ENCODE data around the gene THOP1. TPM values are rescaled to one million over a fixed set of nuclear protein-coding genes. Genes with fewer than 3 reads are reported as not detected.

THOP1 gene
- total RNA-seq = 60.9 TPM
- long read RNA-seq, full-length matches to known transcripts = 116 of 148 reads
- long read RNA-seq, partial matches to known transcripts = 12 of 148 reads
- long read RNA-seq, other reads (novel, unspliced or antisense) = 20 of 148 reads

- Histone ChIP-seq H3K27me3 (ENCODE audit: low read depth) (no peaks in the 10 kb centered on the region), H3K27ac (replicated peaks) (peak within 1 kb of the TSS; percentile 81), H3K9me3 (replicated peaks) (no peaks in the 10 kb centered on the region), H3K4me3 (peak within 1 kb of the TSS; percentile 93), H3K4me1 (peaks cover 61% of the 10 kb centered on the region), H3K36me3 (peaks cover 2% of the 10 kb centered on the region)
- DNase-seq = peak; percentile 99
- intact Hi-C loops (cut with micrococcal nuclease) = no loop called here
- TF ChIP-seq, protein P1, sequence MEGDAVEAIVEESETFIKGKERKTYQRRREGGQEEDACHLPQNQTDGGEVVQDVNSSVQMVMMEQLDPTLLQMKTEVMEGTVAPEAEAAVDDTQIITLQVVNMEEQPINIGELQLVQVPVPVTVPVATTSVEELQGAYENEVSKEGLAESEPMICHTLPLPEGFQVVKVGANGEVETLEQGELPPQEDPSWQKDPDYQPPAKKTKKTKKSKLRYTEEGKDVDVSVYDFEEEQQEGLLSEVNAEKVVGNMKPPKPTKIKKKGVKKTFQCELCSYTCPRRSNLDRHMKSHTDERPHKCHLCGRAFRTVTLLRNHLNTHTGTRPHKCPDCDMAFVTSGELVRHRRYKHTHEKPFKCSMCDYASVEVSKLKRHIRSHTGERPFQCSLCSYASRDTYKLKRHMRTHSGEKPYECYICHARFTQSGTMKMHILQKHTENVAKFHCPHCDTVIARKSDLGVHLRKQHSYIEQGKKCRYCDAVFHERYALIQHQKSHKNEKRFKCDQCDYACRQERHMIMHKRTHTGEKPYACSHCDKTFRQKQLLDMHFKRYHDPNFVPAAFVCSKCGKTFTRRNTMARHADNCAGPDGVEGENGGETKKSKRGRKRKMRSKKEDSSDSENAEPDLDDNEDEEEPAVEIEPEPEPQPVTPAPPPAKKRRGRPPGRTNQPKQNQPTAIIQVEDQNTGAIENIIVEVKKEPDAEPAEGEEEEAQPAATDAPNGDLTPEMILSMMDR (IDR thresholded peaks at IDR 0.05; ENCODE audit: borderline replicate concordance) = no peak
Measured at GRCh38 chr19:2785244-2785997, at the start of gene THOP1. Gene THOP1 (plus strand): TSS chr19:2785503. CDS start chr19:2785663, 160 bp downstream.

DNA sequence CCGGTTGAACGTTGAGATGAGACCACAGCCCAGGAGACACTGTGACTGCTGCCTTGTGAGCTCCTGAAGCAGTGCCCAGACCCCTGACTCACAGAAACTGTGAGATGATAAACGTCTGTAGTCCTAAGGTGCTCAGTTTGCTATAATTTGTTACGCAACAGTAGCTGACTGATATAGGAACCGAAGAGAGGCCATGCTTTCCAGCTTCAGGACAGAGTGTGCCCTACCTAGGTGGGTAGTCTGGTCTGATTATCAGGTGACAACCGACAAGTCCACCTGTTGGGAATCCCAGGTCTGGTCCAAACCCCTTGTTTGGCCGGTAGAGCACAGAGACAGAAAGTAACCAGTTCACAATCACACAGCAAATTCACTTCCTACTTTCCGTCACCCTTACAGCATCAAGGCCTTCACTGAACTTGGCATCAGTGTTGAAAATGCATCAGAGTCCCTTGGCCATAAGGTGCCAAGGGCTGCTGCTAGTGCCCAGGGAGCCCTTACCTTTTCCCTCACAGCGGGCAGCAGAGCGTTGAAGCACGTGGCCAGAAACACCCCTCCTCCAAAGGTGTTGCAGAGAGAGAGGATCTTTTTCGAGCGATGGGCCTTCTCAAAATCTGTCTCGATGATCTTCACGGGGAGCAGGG, 48.6 kb upstream of the THOP1 start:
- Histone ChIP-seq H3K36me3 (peaks cover 42% of the 10 kb centered on the region), H3K4me3 (no peak overlapping the region), H3K4me1 (peaks cover 18% of the 10 kb centered on the region), H3K9me3 (replicated peaks) (peaks cover 6% of the 10 kb centered on the region), H3K27me3 (ENCODE audit: low read depth) (peaks cover 7% of the 10 kb centered on the region), H3K27ac (replicated peaks) (no peak overlapping the region)
- TF ChIP-seq, protein P1 (IDR thresholded peaks at IDR 0.05; ENCODE audit: borderline replicate concordance) = no peak
- no peak for DNase-seq
- intact Hi-C loops (cut with micrococcal nuclease) = no loop called here

DNA sequence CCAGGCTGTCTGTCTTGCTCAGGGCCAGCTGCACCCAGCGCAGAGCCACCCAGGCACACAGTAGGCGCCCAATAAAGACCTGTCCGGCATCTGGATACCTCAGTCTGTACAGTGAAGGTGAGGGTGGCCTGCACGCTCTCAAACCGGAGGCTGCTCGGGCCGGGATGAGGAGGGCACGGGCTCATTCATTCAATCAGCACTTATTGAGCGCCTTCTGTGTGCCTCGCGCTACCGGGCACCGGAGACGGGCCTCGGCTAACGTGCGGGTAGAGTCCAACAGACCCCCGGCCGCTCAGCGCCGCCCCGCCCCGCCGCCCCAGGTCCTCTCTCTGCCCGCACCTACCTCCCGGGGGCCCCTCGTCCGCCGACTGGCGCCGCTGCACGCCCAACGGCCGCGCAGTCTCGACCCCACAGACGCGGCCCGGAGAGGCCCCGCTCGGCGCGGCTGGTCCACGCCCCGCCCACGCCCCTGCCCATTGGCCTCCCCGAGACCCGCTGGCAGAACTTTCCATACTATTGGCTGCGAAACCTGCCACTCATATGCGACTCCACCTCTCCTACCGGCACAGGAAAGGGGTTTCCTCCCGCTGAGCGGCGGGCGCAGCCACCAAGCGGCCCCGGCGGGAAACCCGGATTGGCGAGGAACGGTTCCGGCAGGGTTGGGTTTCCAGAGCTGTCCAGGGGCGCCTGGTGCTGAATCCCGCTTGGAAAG, 45.5 kb upstream of the THOP1 start, which contains the start of gene SLC39A3:
SLC39A3 (minus strand) TSS at position 416 of the 712 bp plus-strand sequence. CDS start 2,760 bp downstream, outside the sequence.
- Histone ChIP-seq H3K4me1 (peaks cover 18% of the 10 kb centered on the region), H3K27ac (replicated peaks) (peak within 1 kb of the TSS; percentile 80), H3K4me3 (peak within 1 kb of the TSS; percentile 98), H3K27me3 (ENCODE audit: low read depth) (peaks cover 7% of the 10 kb centered on the region), H3K36me3 (peaks cover 23% of the 10 kb centered on the region), H3K9me3 (replicated peaks) (peaks cover 6% of the 10 kb centered on the region)
- peak; percentile 97 for DNase-seq
- intact Hi-C loops (cut with micrococcal nuclease) = no loop called here
- TF ChIP-seq, protein P1 (IDR thresholded peaks at IDR 0.05; ENCODE audit: borderline replicate concordance) = peak; percentile 49

GRCh38 chr19:2740314-2740656, 45.0 kb upstream of the THOP1 start:
- intact Hi-C loops (cut with micrococcal nuclease) = no loop called here
- Histone ChIP-seq H3K36me3 (peaks cover 18% of the 10 kb centered on the region), H3K27ac (replicated peaks) (no peak overlapping the region), H3K4me1 (peaks cover 18% of the 10 kb centered on the region), H3K27me3 (ENCODE audit: low read depth) (peaks cover 7% of the 10 kb centered on the region), H3K9me3 (replicated peaks) (peaks cover 6% of the 10 kb centered on the region), H3K4me3 (peak overlapping the region; percentile 98)
- DNase-seq = no peak
- TF ChIP-seq, protein P1 (IDR thresholded peaks at IDR 0.05; ENCODE audit: borderline replicate concordance) = no peak

DNA sequence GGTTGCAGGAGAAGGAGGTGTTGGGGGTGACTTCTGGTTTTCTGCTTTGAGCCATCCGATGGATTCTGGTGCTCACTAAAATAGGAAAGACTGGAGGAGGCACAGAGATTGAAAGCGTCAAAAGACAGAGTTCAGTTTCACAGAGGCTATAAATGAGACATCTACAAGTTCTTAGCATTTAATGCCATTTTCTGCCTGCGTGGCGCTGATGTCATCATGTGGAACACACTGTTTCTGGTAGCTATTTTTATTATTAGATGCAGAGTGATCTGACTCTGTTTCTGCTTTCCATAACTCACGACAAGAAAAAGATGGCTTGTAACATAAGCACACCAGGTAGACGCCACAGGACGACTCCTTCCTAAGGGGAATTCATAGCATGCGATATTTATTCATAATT, 42.2 kb upstream of the THOP1 start:
- Histone ChIP-seq H3K4me3 (no peak overlapping the region), H3K27me3 (ENCODE audit: low read depth) (peaks cover 7% of the 10 kb centered on the region), H3K9me3 (replicated peaks) (no peaks in the 10 kb centered on the region), H3K36me3 (no peaks in the 10 kb centered on the region), H3K4me1 (peaks cover 18% of the 10 kb centered on the region), H3K27ac (replicated peaks) (no peak overlapping the region)
- TF ChIP-seq, protein P1 (IDR thresholded peaks at IDR 0.05; ENCODE audit: borderline replicate concordance) = no peak
- no peak for DNase-seq
- intact Hi-C loops (cut with micrococcal nuclease) = no loop called here
